ENCODE data around the gene PTPRK. TPM values are rescaled to one million over a fixed set of nuclear protein-coding genes. Genes with fewer than 3 reads are reported as not detected.

Gene PTPRK
- total RNA-seq, 1 experiment from 2014 or later = 34.2 TPM

DNA sequence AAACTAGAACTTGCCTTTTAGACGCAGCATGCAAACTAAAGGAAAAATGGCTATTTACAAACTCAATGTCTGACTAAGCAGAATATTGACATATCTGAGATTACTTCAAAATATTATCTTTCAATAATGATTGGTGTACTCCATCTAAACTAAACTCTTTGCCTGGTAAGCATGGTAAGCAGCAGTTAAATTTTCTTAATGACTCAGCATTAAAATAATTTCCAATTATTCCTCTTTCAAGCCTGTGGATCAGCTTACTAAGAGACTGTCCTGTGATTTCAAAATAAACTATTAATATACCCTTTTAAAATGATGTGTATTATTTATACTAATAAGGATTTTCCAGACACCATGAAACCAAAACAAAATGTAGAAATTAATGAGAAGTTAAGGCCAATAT is 392.7 kb downstream of the PTPRK start:
- RAD21 ChIA-PET (ENCODE audit: low non-redundant PET in 1 of 2, low total read pairs in 2 of 2, uncharacterized antibody in 2 of 2, unreplicated experiment in 2 of 2) = no interaction called here
- TF ChIP-seq CTCF (IDR thresholded peaks at IDR 0.05 in 2 of 3, conservative IDR thresholded peaks at IDR 0.05 in 1 of 3; ENCODE audit: borderline replicate concordance in 1 of 3, insufficient read depth in 1 of 3, low read depth in 2 of 3, low read length in 2 of 3) (no peak), JUND (IDR thresholded peaks at IDR 0.05) (no peak), EZH2 (IDR thresholded peaks at IDR 0.05) (no peak)
- TF ChIP-seq, protein P1, sequence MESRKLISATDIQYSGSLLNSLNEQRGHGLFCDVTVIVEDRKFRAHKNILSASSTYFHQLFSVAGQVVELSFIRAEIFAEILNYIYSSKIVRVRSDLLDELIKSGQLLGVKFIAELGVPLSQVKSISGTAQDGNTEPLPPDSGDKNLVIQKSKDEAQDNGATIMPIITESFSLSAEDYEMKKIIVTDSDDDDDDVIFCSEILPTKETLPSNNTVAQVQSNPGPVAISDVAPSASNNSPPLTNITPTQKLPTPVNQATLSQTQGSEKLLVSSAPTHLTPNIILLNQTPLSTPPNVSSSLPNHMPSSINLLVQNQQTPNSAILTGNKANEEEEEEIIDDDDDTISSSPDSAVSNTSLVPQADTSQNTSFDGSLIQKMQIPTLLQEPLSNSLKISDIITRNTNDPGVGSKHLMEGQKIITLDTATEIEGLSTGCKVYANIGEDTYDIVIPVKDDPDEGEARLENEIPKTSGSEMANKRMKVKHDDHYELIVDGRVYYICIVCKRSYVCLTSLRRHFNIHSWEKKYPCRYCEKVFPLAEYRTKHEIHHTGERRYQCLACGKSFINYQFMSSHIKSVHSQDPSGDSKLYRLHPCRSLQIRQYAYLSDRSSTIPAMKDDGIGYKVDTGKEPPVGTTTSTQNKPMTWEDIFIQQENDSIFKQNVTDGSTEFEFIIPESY (IDR thresholded peaks at IDR 0.05; ENCODE audit: extremely low read depth, insufficient replicate concordance, low read length) = no peak
- Histone ChIP-seq H3K9me3 (ENCODE audit: control insufficient read depth in 1 of 2, insufficient read depth in 1 of 2, low read depth in 1 of 2, low read length in 2 of 2) (no peaks in the 10 kb centered on the region), H3K9ac (ENCODE audit: low read length) (no peak overlapping the region), H3K9me2 (ENCODE audit: insufficient read depth) (no peaks in the 10 kb centered on the region), H4K20me1 (ENCODE audit: insufficient read depth) (no peaks in the 10 kb centered on the region), H3K4me2 (ENCODE audit: low read length) (no peak overlapping the region), H3K4me3 (replicated peaks in 1 of 2; ENCODE audit: low read depth in 1 of 2, low read length in 2 of 2) (no peak overlapping the region), H3K27ac (ENCODE audit: low read depth, low read length) (no peak overlapping the region), H3K36me3 (ENCODE audit: control insufficient read depth in 1 of 2, insufficient read depth in 2 of 2, low read length in 2 of 2) (no peaks in the 10 kb centered on the region), H3K79me2 (ENCODE audit: insufficient read depth, low read length) (no peaks in the 10 kb centered on the region), H3K27me3 (ENCODE audit: insufficient read depth, low read length) (no peaks in the 10 kb centered on the region), H2AFZ (ENCODE audit: low read depth, low read length, poor library complexity, severe bottlenecking) (no peak overlapping the region), H3K4me1 (ENCODE audit: control insufficient read depth in 1 of 2, insufficient read depth in 2 of 2, low read length in 2 of 2) (peaks cover 0 to 2% of the 10 kb centered on the region in 2 experiments; a peak in 1 of 4 replicates)
- ATAC-seq (no peak), DNase-seq (ENCODE audit: low read depth, low spot score) (no peak)
- BruUV-seq (replicated peaks) = no TSS peak
- CTCF ChIA-PET = no interaction called here
- intact Hi-C loops (cut with micrococcal nuclease) = no loop called here
- POLR2A ChIA-PET = no interaction called here

DNA sequence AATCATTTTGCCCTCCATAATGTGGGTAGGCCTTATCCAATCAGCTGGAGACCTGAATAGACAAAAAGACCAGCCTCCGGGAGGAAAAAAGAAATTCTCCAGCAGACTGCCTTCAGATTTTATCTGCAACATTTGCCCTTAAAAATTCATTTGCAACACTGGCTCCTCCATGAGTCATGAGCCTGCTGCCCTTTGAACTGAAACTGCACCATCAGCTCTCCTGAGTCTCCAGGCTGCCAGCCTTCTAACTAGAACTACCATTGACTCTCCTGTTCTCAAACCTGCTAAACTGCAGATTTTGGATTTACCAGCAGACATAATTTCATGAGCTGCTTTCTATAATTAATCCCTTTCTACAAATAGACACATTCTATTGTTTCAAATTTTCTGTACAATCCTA is 395.7 kb downstream of the PTPRK start:
- BruUV-seq (replicated peaks) = no TSS peak
- Histone ChIP-seq H3K27me3 (ENCODE audit: insufficient read depth, low read length) (no peaks in the 10 kb centered on the region), H3K79me2 (ENCODE audit: insufficient read depth, low read length) (no peaks in the 10 kb centered on the region), H4K20me1 (ENCODE audit: insufficient read depth) (no peaks in the 10 kb centered on the region), H3K4me3 (replicated peaks in 1 of 2; ENCODE audit: low read depth in 1 of 2, low read length in 2 of 2) (no peak overlapping the region), H2AFZ (ENCODE audit: low read depth, low read length, poor library complexity, severe bottlenecking) (no peak overlapping the region), H3K4me1 (ENCODE audit: control insufficient read depth in 1 of 2, insufficient read depth in 2 of 2, low read length in 2 of 2) (no peaks in the 10 kb centered on the region; a peak in 1 of 4 replicates), H3K9me3 (ENCODE audit: control insufficient read depth in 1 of 2, insufficient read depth in 1 of 2, low read depth in 1 of 2, low read length in 2 of 2) (no peaks in the 10 kb centered on the region), H3K9me2 (ENCODE audit: insufficient read depth) (no peaks in the 10 kb centered on the region), H3K27ac (ENCODE audit: low read depth, low read length) (no peak overlapping the region), H3K36me3 (ENCODE audit: control insufficient read depth in 1 of 2, insufficient read depth in 2 of 2, low read length in 2 of 2) (no peaks in the 10 kb centered on the region), H3K4me2 (ENCODE audit: low read length) (no peak overlapping the region), H3K9ac (ENCODE audit: low read length) (no peak overlapping the region)
- intact Hi-C loops (cut with micrococcal nuclease) = no loop called here
- RAD21 ChIA-PET (ENCODE audit: low non-redundant PET in 1 of 2, low total read pairs in 2 of 2, uncharacterized antibody in 2 of 2, unreplicated experiment in 2 of 2) = no interaction called here
- POLR2A ChIA-PET = no interaction called here
- DNase-seq (ENCODE audit: low read depth, low spot score) (no peak), ATAC-seq (peak; percentile 47; the same call in 1 of the 2 replicates)
- CTCF ChIA-PET = no interaction called here
- TF ChIP-seq CEBPB (IDR thresholded peaks at IDR 0.05; ENCODE audit: low read depth) (no peak), TCF7L2 (IDR thresholded peaks at IDR 0.05; ENCODE audit: borderline replicate concordance, extremely low read depth, insufficient read depth, insufficient read length) (no peak), SRF (IDR thresholded peaks at IDR 0.05; ENCODE audit: low read depth) (no peak), ZFX (IDR thresholded peaks at IDR 0.05) (no peak), CTCF (IDR thresholded peaks at IDR 0.05 in 2 of 3, conservative IDR thresholded peaks at IDR 0.05 in 1 of 3; ENCODE audit: borderline replicate concordance in 1 of 3, insufficient read depth in 1 of 3, low read depth in 2 of 3, low read length in 2 of 3) (no peak), ATF3 (IDR thresholded peaks at IDR 0.05) (no peak), EZH2phosphoT487 (IDR thresholded peaks at IDR 0.05; ENCODE audit: borderline replicate concordance) (no peak), SIN3A (IDR thresholded peaks at IDR 0.05; ENCODE audit: low read depth) (no peak), ZNF274 (IDR thresholded peaks at IDR 0.05; ENCODE audit: low read depth, low read length) (no peak)
- TF ChIP-seq, protein P2, sequence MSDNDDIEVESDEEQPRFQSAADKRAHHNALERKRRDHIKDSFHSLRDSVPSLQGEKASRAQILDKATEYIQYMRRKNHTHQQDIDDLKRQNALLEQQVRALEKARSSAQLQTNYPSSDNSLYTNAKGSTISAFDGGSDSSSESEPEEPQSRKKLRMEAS (IDR thresholded peaks at IDR 0.05) = no peak
